Measurements from ENCODE around the gene ALDH18A1.

The ALDH18A1 gene

DNA sequence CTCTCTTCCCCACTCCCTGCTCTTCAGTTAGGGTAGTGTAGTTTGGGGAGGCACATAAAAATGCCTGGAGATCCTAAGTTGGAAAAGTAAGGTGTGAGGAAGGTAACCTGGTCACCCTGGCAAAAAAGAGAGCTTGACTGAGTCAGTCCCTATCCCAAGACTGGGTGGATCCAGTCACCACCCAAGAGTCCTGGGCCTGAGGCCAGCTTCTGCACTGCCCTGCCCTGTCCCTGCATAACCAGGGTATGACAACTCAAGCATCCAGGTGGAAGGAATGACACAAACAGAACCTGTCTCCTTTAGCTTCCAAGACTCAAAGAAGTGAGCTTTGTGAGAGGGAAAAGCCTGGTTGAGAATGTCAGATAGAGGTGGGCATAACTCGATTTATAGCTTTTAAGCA lies 68.5 kb downstream of the ALDH18A1 start:
- Mint-ChIP-seq H3K4me1 (ENCODE audit: low read depth) (no peaks in the 10 kb centered on the region), H3K27ac (no peak overlapping the region), H3K27me3 (ENCODE audit: low read depth) (peaks cover 15% of the 10 kb centered on the region), H3K9me3 (no peaks in the 10 kb centered on the region), H3K4me3 (no peak overlapping the region), H3K36me3 (ENCODE audit: low read depth) (no peaks in the 10 kb centered on the region)
- DNase-seq (ENCODE audit: low spot score), result no peak

DNA sequence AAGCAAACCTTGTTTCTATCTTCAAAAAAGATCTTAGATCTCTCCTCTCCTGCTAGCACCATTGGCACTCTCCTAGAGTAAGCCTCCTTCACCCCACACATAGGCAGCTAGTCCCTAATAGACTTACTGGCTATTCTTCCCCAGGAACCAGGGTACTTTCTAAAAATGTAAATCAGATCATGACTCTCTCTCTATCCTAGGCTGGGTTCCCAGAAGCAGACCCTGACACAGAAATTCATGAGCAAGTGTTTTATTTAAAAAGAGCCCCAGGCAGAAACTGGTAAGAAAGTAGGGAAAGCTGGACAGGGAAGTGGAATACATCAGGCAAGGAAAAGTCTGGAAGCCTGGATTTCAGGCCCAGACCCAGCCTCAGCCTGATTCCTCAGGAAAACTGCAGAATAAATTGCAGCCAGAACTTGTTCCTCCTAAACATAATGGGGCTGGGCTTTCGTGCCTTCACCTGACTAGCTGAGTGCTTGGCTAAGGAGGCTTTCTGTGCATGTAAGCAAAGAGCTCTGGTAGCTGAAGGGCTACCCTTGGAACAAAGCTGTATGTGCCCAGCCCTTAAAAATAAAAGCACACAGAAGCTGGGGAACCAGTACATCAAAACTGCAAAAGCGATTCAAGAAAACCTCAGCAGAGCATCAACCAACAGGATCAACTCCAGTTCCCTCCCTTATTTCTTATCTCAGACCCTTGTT lies 76.5 kb downstream of the ALDH18A1 start:
- no peak for DNase-seq (ENCODE audit: low spot score)
- Mint-ChIP-seq H3K36me3 (ENCODE audit: low read depth) (no peaks in the 10 kb centered on the region), H3K4me1 (ENCODE audit: low read depth) (no peaks in the 10 kb centered on the region), H3K4me3 (no peak overlapping the region), H3K27me3 (ENCODE audit: low read depth) (peaks cover 25% of the 10 kb centered on the region), H3K9me3 (no peaks in the 10 kb centered on the region), H3K27ac (no peak overlapping the region)

DNA sequence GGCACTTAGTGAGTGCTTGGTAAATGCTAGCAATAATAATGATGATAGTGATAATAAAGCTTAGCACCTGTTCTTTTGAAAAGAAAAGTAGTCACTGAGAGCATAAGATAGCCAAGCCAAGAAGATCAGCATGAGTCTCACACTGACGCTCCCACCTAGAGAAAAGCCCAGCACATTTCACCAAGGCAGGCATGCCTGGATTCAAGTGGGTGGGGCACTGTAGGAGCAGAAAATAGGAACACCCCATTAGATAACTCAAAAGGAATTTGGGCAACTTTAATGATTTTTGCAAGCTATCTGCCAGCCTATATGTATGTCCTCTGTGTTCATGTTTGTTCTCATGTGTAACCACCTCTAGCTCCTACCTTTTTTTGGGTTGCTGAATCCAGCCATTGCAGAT lies 77.2 kb downstream of the ALDH18A1 start:
- Mint-ChIP-seq H3K4me1 (ENCODE audit: low read depth) (no peaks in the 10 kb centered on the region), H3K4me3 (no peak overlapping the region), H3K27ac (no peak overlapping the region), H3K9me3 (no peaks in the 10 kb centered on the region), H3K27me3 (ENCODE audit: low read depth) (peaks cover 26% of the 10 kb centered on the region), H3K36me3 (ENCODE audit: low read depth) (no peaks in the 10 kb centered on the region)
- no peak for DNase-seq (ENCODE audit: low spot score)

DNA sequence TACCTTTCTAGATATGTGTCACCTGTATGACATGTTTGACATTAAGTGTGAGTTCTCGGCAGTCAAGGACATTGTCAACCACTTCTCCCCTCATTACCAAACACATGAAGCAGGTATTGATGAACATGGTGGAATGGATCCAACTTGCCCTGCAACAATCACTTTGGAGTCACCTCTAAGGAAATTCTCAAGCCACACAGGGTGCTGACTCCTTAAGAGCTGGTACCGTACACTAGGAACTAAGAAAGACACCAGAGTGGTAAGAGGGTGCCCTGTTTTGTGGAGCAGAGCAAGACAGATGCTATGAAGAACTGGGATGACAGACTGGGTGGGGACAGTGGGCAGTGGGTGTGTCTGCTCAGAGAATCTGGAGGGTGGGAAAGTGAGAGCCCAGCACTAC lies 77.9 kb downstream of the ALDH18A1 start:
- no peaks in the 10 kb centered on the region for H3K9me3 Mint-ChIP-seq
- H3K27ac Mint-ChIP-seq, result no peak overlapping the region
- no peak for DNase-seq (ENCODE audit: low spot score)
- no peak overlapping the region for H3K4me3 Mint-ChIP-seq
- peaks cover 30% of the 10 kb centered on the region for H3K27me3 Mint-ChIP-seq (ENCODE audit: low read depth)
- no peaks in the 10 kb centered on the region for H3K36me3 Mint-ChIP-seq (ENCODE audit: low read depth)
- H3K4me1 Mint-ChIP-seq (ENCODE audit: low read depth), result no peaks in the 10 kb centered on the region

DNA sequence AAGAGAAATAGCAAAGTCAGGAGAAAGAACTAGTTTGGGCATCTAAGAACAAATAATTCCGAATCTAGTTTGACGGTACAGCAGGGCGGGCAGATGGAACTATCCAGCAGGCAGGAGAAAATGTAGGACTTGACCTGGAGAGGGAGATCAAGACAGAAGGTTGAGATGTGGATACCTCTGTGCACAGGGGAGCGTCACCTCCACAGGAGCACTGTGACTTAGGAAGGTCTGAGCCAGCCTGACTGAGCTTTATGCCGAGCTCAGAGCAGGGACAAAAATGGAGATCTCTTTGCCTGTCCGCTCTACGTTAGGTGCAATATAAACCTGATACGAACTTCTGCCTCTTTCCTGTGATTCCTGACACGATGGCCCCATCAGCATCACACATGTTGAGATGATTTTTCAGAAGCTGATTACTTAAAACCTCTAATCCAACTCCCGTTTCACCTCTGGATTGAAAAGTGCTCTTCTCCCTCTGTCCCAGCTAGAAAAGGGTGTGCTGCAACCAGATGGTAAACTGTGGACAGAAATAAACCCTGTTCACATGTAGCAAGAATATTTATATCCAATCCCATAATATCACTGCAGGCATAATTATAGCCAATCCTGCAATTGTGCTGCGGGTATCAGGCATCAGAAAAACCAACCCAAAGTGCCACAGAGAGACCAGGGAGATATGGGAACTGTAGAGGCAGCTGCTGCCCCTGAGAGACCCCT lies 81.7 kb downstream of the ALDH18A1 start:
- no peaks in the 10 kb centered on the region for H3K36me3 Mint-ChIP-seq (ENCODE audit: low read depth)
- no peak for DNase-seq (ENCODE audit: low spot score)
- no peak overlapping the region for H3K4me3 Mint-ChIP-seq
- H3K27me3 Mint-ChIP-seq (ENCODE audit: low read depth), result peaks cover 26% of the 10 kb centered on the region
- no peaks in the 10 kb centered on the region for H3K9me3 Mint-ChIP-seq
- no peak overlapping the region for H3K27ac Mint-ChIP-seq
- no peaks in the 10 kb centered on the region for H3K4me1 Mint-ChIP-seq (ENCODE audit: low read depth)

DNA sequence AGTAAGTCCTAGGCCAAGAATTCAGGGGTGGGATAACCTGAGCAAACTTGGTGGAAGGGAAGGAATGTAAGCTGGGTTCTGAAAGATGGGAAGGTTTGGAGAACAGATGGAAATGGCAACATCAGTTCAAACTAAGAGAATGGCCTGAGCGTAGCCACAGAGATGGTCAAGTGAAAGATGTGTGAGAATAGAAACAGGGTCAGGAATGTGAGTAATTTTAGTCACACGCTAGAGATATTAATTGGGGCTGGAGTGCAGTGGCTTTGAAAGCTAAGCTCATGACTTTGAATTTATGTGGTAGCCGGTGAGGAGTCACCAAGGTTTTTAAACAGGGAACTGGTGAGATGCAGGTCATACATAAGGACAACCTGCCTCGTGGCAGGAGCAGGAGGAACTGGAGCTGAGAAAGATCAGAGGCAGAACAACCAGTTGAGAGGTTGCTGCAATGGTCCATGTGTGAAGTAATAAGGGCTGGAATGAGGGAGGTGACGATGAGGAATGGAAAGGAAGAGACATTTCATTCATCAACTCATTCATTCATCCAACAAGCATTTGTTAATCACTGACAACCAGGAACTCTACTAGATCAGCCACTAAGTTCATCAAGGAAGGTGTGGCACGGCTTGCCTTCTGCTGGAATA lies 82.4 kb downstream of the ALDH18A1 start:
- Mint-ChIP-seq H3K27me3 (ENCODE audit: low read depth) (peaks cover 22% of the 10 kb centered on the region), H3K4me3 (no peak overlapping the region), H3K36me3 (ENCODE audit: low read depth) (no peaks in the 10 kb centered on the region), H3K9me3 (no peaks in the 10 kb centered on the region), H3K27ac (no peak overlapping the region), H3K4me1 (ENCODE audit: low read depth) (no peaks in the 10 kb centered on the region)
- no peak for DNase-seq (ENCODE audit: low spot score)

DNA sequence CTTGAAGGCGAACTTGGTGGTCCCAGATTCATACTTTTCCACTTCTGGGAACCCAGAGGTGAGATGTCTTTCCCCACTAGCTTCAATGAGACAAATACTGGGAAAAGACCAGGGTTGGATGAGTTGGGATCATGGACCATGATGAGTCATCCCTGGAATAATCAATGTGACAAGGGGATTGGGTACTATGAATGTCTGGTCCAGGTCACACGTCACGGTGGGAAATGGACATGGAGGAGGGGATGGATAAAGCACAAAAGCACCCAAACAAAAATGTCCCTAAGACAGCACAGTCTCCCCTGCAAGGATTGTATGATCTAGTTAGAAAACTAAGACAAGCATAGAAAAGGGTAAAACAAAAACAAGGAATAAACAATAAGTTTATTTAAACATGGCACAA lies 83.0 kb downstream of the ALDH18A1 start:
- H3K27me3 Mint-ChIP-seq (ENCODE audit: low read depth), result peaks cover 20% of the 10 kb centered on the region
- no peak overlapping the region for H3K4me3 Mint-ChIP-seq
- H3K27ac Mint-ChIP-seq, result no peak overlapping the region
- no peaks in the 10 kb centered on the region for H3K36me3 Mint-ChIP-seq (ENCODE audit: low read depth)
- no peaks in the 10 kb centered on the region for H3K9me3 Mint-ChIP-seq
- H3K4me1 Mint-ChIP-seq (ENCODE audit: low read depth), result no peaks in the 10 kb centered on the region
- no peak for DNase-seq (ENCODE audit: low spot score)

DNA sequence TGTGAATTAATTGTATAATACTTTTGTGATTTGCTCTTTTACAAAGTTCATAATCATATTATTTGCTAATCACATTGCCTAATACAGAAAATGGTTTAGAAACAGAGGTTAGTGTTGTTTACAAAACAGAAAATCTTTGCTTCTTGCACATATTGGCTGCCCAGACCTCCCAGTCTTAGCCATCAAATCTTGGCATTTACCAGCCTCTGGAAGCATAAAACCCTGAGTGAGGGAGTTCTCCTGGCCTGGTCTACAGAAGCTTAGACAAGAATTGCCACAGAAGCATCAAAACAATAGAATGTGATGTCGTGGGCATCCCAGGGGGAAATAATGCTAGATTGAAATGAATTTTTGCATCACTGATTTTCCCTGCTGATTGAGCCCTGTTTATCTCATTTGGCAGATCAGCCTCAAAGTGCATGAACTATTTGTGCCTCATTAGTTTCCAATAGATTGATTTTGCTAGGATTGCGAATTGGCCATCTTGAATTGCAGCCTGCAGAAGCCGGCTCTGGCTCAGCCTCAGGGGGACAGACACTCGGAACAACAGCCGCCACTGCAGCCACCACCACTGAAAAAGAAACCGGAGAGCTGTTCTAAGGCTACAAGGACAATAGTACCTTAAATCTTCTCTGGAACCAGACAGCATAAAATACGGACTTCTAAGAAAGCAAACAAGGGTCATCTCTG lies 84.2 kb downstream of the ALDH18A1 start:
- no peaks in the 10 kb centered on the region for H3K4me1 Mint-ChIP-seq (ENCODE audit: low read depth)
- peaks cover 20% of the 10 kb centered on the region for H3K27me3 Mint-ChIP-seq (ENCODE audit: low read depth)
- H3K9me3 Mint-ChIP-seq, result no peaks in the 10 kb centered on the region
- H3K4me3 Mint-ChIP-seq, result no peak overlapping the region
- H3K27ac Mint-ChIP-seq, result no peak overlapping the region
- no peaks in the 10 kb centered on the region for H3K36me3 Mint-ChIP-seq (ENCODE audit: low read depth)
- no peak for DNase-seq (ENCODE audit: low spot score)

DNA sequence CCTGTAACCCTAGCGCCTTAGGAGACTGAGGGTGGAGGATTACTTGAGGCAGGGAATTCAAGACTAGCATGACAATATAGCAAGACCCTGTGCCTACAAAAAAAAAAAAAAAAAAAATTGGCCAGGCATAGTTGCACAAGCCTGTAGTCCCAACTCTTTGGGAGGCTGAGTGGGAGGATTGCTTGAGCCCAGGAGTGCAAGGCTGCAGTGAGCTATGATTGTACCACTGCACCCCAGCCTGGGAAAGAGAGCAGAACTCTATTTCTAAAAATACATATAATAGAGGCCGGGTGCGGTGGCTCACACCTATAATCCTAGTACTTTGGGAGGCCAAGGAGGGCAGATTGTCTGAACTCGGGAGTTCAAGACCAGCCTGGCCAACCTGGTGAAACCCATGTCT lies 85.1 kb downstream of the ALDH18A1 start:
- Mint-ChIP-seq H3K4me3 (no peak overlapping the region), H3K27ac (no peak overlapping the region), H3K4me1 (ENCODE audit: low read depth) (no peaks in the 10 kb centered on the region), H3K27me3 (ENCODE audit: low read depth) (peaks cover 20% of the 10 kb centered on the region), H3K36me3 (ENCODE audit: low read depth) (no peaks in the 10 kb centered on the region), H3K9me3 (no peaks in the 10 kb centered on the region)
- DNase-seq (ENCODE audit: low spot score), result no peak

DNA sequence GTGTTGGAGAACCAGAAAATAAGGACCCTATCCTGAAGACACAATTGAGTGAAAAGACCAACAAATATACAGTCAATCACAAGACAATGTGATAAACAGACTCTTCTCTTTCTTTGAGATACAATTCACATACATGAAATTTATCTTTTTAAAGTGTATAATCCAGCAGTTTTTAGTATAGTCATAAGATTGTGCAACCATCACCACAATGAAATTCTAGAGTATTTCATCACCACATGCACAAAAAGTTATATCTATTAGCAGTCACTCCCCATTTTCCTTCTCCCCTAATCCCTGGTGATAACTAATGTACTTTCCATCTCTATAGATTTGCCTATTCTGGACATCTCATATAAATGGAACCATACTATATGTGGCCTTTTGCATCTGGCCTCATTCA lies 87.1 kb downstream of the ALDH18A1 start:
- H3K36me3 Mint-ChIP-seq (ENCODE audit: low read depth), result no peaks in the 10 kb centered on the region
- H3K4me3 Mint-ChIP-seq, result no peak overlapping the region
- peaks cover 22% of the 10 kb centered on the region for H3K27me3 Mint-ChIP-seq (ENCODE audit: low read depth)
- DNase-seq (ENCODE audit: low spot score), result no peak
- no peaks in the 10 kb centered on the region for H3K4me1 Mint-ChIP-seq (ENCODE audit: low read depth)
- no peak overlapping the region for H3K27ac Mint-ChIP-seq
- no peaks in the 10 kb centered on the region for H3K9me3 Mint-ChIP-seq

DNA sequence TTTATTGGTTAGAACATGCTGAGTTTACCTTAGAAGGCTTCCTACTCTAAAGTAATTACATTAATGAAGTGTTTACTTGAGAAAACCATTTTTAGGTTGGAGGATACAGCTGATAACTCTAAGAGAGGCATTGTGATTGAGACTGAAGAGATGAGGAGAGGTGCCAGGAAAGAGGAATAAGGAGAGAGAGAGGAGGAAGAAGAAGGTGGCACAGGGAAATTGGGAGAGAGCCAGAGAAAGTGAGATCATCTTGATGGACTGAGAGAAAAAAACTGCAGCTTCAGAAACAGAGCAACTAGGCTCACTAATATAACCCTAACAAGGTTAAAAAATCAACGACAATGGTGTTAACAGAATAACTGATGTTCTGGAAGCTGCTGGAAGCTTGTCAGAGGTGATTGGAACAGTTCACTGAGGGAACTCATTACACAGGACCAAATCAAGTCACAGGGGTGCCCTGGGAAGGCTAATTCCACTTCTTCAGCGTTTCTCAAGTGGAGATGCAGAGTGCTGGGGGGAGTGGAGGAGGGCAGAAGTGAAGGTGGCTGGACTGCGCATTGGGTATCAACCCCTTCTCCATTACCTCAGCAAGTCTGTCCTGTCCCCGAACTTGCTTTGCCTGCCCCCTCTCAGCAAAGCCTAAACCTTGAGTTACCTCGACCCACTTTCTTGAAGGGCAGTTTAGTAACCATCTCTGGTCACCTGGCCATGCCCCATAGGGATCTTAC lies 88.4 kb downstream of the ALDH18A1 start:
- no peak overlapping the region for H3K27ac Mint-ChIP-seq

DNA sequence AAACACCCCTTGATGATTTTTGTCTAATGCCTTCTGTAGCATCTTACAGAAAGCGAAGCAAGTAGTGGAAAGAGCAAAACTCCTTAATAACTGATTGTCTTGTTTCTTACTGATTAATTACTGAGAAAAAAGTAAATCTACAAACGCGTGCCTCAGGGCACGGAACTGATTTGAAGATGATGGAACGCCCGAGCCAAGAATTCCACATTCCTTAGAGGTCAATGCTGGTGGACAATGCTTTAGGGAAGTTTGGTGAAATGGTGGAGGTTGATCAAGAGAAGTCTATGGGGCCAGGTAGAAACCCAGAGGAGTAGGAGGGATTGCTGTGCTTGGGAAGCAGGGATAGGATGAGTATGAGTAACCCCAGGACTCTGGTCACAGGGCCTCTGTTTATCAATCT lies 90.4 kb downstream of the ALDH18A1 start:
- H3K9me3 Mint-ChIP-seq, result no peaks in the 10 kb centered on the region
- H3K27ac Mint-ChIP-seq, result no peak overlapping the region
- no peak for DNase-seq (ENCODE audit: low spot score)
- H3K4me1 Mint-ChIP-seq (ENCODE audit: low read depth), result no peaks in the 10 kb centered on the region
- no peaks in the 10 kb centered on the region for H3K36me3 Mint-ChIP-seq (ENCODE audit: low read depth)
- peaks cover 20% of the 10 kb centered on the region for H3K27me3 Mint-ChIP-seq (ENCODE audit: low read depth)
- H3K4me3 Mint-ChIP-seq, result no peak overlapping the region

More for the DNA sequence above, 88.4 kb downstream of the ALDH18A1 start:
- Mint-ChIP-seq H3K27me3 (ENCODE audit: low read depth) (peaks cover 18% of the 10 kb centered on the region), H3K4me1 (ENCODE audit: low read depth) (no peaks in the 10 kb centered on the region), H3K4me3 (no peak overlapping the region), H3K36me3 (ENCODE audit: low read depth) (no peaks in the 10 kb centered on the region), H3K9me3 (no peaks in the 10 kb centered on the region)
- DNase-seq (ENCODE audit: low spot score), result no peak

DNA sequence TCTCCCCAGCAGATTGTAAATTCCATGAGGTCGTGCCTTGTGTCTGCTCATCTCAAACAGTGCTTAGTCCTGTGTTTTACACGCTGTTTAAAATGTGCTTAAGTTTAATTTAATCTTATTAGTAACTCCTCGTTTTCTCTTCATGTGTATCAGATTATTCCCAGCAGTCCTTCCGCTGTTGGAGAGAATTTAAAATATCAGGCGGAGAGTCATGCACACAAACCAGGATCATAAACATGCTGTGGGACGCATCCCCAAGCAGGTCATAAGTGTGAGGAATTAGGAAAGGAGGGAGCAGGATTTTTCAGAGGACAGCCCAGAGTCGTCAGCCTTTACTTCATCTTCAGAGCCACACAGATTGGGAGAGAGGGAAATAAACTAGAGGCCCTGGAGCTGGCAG lies 91.2 kb downstream of the ALDH18A1 start:
- no peak for DNase-seq (ENCODE audit: low spot score)
- H3K9me3 Mint-ChIP-seq, result no peaks in the 10 kb centered on the region
- H3K4me1 Mint-ChIP-seq (ENCODE audit: low read depth), result peaks cover 4% of the 10 kb centered on the region
- no peaks in the 10 kb centered on the region for H3K36me3 Mint-ChIP-seq (ENCODE audit: low read depth)
- no peak overlapping the region for H3K4me3 Mint-ChIP-seq
- peaks cover 24% of the 10 kb centered on the region for H3K27me3 Mint-ChIP-seq (ENCODE audit: low read depth)
- H3K27ac Mint-ChIP-seq, result no peak overlapping the region
